ENCODE measurements around the gene C4orf54.

The C4orf54 gene

GRCh38 chr4:99651811-99652485 lies 5.7 kb downstream of the C4orf54 start:
- no peak for DNase-seq

- DNase-seq = no peak
Observed at GRCh38 chr4:99651016-99651769, 6.4 kb downstream of the C4orf54 start.

GRCh38 chr4:99649778-99650177 lies 7.8 kb downstream of the C4orf54 start:
- no peak for DNase-seq

- no peak for DNase-seq
Observed at GRCh38 chr4:99649208-99649607, 8.4 kb downstream of the C4orf54 start.

GRCh38 chr4:99648321-99648720 lies 9.3 kb downstream of the C4orf54 start:
- no peak for DNase-seq

- no peak for DNase-seq
Observed at GRCh38 chr4:99647071-99647470, 10.6 kb downstream of the C4orf54 start.

- DNase-seq = no peak
Observed at GRCh38 chr4:99645638-99646037, 12.0 kb downstream of the C4orf54 start.

GRCh38 chr4:99645036-99645435 lies 12.6 kb downstream of the C4orf54 start:
- no peak for DNase-seq

GRCh38 chr4:99644453-99644852 lies 13.2 kb downstream of the C4orf54 start:
- DNase-seq = no peak

GRCh38 chr4:99642725-99643489 lies 14.7 kb downstream of the C4orf54 start:
- no peak for DNase-seq

GRCh38 chr4:99640676-99641075 lies 17.0 kb downstream of the C4orf54 start:
- DNase-seq = no peak

GRCh38 chr4:99637174-99637573 lies 20.5 kb downstream of the C4orf54 start:
- no peak for DNase-seq

- no peak for DNase-seq
Observed at GRCh38 chr4:99636422-99636821, 21.2 kb downstream of the C4orf54 start.

GRCh38 chr4:99635601-99636000 lies 22.0 kb downstream of the C4orf54 start:
- no peak for DNase-seq

- DNase-seq = no peak
Observed at GRCh38 chr4:99634742-99635360, 22.8 kb downstream of the C4orf54 start.

- no peak for DNase-seq
Observed at GRCh38 chr4:99633772-99634171, 23.9 kb downstream of the C4orf54 start.

- no peak for DNase-seq
Observed at GRCh38 chr4:99630857-99631360, 26.7 kb downstream of the C4orf54 start.

GRCh38 chr4:99629962-99630554 lies 27.6 kb downstream of the C4orf54 start:
- DNase-seq = no peak

GRCh38 chr4:99628040-99628439 lies 29.6 kb downstream of the C4orf54 start:
- no peak for DNase-seq

GRCh38 chr4:99625369-99625768 lies 32.3 kb downstream of the C4orf54 start:
- no peak for DNase-seq

GRCh38 chr4:99624141-99624719 lies 33.4 kb downstream of the C4orf54 start:
- no peak for DNase-seq

GRCh38 chr4:99622341-99622740 lies 35.3 kb downstream of the C4orf54 start:
- no peak for DNase-seq

Data from activated CD8-positive, alpha-beta memory T cell treated with anti-CD3 and anti-CD28 coated beads for 24 hours (primary cell).